SK-N-SH (cell line): ENCODE results near the gene ASB11.

Source experiments
- CTCF ChIP-seq: fragments of 200-600 bp; sonication (generic); IDR thresholded peaks from 2 replicates; pipeline ENCODE4 v1.6.1; 2017; ENCODE audit warnings: antibody characterized with exemption, mild to moderate bottlenecking, moderate library complexity
- RFX5 ChIP-seq: IDR thresholded peaks from 2 replicates; pipeline ENCODE4 v1.6.1; 2012; ENCODE audit warnings: mild to moderate bottlenecking, improper control_type of control experiment, low read length

- TF ChIP-seq CTCF (no peak), RFX5 (no peak)
These were observed 19.1 kb upstream of the ASB11 start for GRCh38 chrX:15334561-15334960.
